Measurements from ENCODE around the gene CRIP3.

DNA sequence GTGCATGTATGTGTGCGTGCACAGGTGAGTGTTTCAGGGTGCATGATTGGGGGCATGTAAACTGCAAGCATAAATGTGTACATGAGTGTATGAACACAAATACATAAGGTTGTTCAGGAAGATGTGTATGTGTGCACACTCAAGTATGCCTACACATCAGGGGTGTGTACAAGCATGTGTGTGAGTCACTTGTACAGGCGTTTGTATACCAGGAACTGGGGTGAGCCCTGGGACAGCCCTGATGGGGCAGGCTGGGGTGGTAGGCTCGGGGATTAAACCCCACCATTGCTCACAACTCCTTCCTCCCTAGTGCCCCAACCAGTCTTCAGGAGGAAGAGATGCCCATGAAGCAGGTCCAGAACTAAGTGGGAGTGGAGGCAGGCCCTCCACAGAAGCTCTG, 4.3 kb downstream of the CRIP3 start:
- TF ChIP-seq, protein P1, sequence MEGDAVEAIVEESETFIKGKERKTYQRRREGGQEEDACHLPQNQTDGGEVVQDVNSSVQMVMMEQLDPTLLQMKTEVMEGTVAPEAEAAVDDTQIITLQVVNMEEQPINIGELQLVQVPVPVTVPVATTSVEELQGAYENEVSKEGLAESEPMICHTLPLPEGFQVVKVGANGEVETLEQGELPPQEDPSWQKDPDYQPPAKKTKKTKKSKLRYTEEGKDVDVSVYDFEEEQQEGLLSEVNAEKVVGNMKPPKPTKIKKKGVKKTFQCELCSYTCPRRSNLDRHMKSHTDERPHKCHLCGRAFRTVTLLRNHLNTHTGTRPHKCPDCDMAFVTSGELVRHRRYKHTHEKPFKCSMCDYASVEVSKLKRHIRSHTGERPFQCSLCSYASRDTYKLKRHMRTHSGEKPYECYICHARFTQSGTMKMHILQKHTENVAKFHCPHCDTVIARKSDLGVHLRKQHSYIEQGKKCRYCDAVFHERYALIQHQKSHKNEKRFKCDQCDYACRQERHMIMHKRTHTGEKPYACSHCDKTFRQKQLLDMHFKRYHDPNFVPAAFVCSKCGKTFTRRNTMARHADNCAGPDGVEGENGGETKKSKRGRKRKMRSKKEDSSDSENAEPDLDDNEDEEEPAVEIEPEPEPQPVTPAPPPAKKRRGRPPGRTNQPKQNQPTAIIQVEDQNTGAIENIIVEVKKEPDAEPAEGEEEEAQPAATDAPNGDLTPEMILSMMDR (IDR thresholded peaks at IDR 0.05), result no peak
- no peak for TF ChIP-seq POLR2AphosphoS5 (IDR thresholded peaks at IDR 0.05)
- TF ChIP-seq POLR2A (IDR thresholded peaks at IDR 0.05), result no peak

All from stomach (tissue), 4 donors.